PC-9 (cell line): Measurements from ENCODE around the gene PDZD7. TPM values are rescaled to one million over a fixed set of nuclear protein-coding genes. Genes with fewer than 3 reads are reported as not detected.

Experiments used
- BruUV-seq: library from RNA; stranded (reverse); fragments of 400-500 nt; replicated peaks from 2 replicates; lab custom pipeline; 2021; lab: Mats Ljungman, UMichigan
- CTCF ChIA-PET: fragments of 300-600 bp; sonication (Branson Sonifier 250); formaldehyde crosslinking; loops from one replicate; lab custom pipeline; 2022; ENCODE audit warnings: antibody characterized with exemption; lab: Charles Lee
- POLR2A ChIA-PET: fragments of 300-600 bp; sonication (Branson Sonifier 250); formaldehyde crosslinking; loops from one replicate; lab custom pipeline; 2022; ENCODE audit warnings: antibody characterized with exemption; ENCODE audit not compliant: unreplicated experiment; lab: Charles Lee
- DNase-seq, 2 experiments: peaks; one replicate each; pipeline versions ENCODE4 v3.0.0 to v3.0.0-alpha.2; 2015 to 2022; ENCODE audit warnings: mixed read lengths in 1 of 2
- H2AFZ ChIP-seq: fragments of 200-600 bp; sonication (generic); 2 replicates; pipeline ENCODE4 v1.8.1; 2017; ENCODE audit warnings: antibody characterized with exemption
- H3F3A ChIP-seq: fragments of 200-600 bp; sonication (generic); 2 replicates; pipeline ENCODE4 v1.8.1; 2017; ENCODE audit warnings: antibody characterized with exemption, mild to moderate bottlenecking, low read depth; ENCODE audit not compliant: insufficient read depth
- H3K27ac ChIP-seq: fragments of 200-600 bp; sonication (generic); 2 replicates; pipeline ENCODE4 v1.6.1; 2016; ENCODE audit warnings: mixed run types
- H3K27me3 ChIP-seq: fragments of 200-600 bp; sonication (generic); 2 replicates; pipeline ENCODE4 v1.6.1; 2016; ENCODE audit warnings: low read depth, mixed run types; ENCODE audit not compliant: insufficient read depth
- H3K36me3 ChIP-seq: fragments of 200-600 bp; sonication (generic); 2 replicates; pipeline ENCODE4 v1.6.1; 2016; ENCODE audit warnings: low read depth, mixed run types
- H3K4me1 ChIP-seq: fragments of 200-600 bp; sonication (generic); replicated peaks from 2 replicates; pipeline ENCODE4 v1.6.1; 2016; ENCODE audit warnings: mixed run types; ENCODE audit not compliant: insufficient read depth
- H3K4me2 ChIP-seq: fragments of 200-600 bp; sonication (generic); 2 replicates; pipeline ENCODE4 v1.6.1; 2017; ENCODE audit warnings: mixed run types
- H3K4me3 ChIP-seq: fragments of 200-600 bp; sonication (generic); 2 replicates; pipeline ENCODE4 v1.6.1; 2016; ENCODE audit warnings: mixed run types
- H3K79me2 ChIP-seq: fragments of 200-600 bp; sonication (generic); 2 replicates; pipeline ENCODE4 v1.6.1; 2017; ENCODE audit warnings: low read depth, mixed run types
- H3K9me2 ChIP-seq: fragments of 200-600 bp; sonication (generic); 2 replicates; pipeline ENCODE4 v1.8.1; 2017; ENCODE audit warnings: mild to moderate bottlenecking; ENCODE audit not compliant: insufficient read depth
- H3K9me3 ChIP-seq: fragments of 200-600 bp; sonication (generic); 2 replicates; pipeline ENCODE4 v1.8.1; 2016; ENCODE audit warnings: low read depth; ENCODE audit not compliant: insufficient read depth
- H4K20me1 ChIP-seq: fragments of 200-600 bp; sonication (generic); 2 replicates; pipeline ENCODE4 v1.8.1; 2017; ENCODE audit not compliant: insufficient read depth
- CTCF ChIP-seq: fragments of 200-600 bp; sonication (generic); conservative IDR thresholded peaks from 2 replicates; pipeline ENCODE4 v1.6.1; 2017; ENCODE audit warnings: mixed run types, antibody characterized with exemption, mild to moderate bottlenecking, moderate library complexity
- EZH2 ChIP-seq: fragments of 200-600 bp; sonication (generic); IDR thresholded peaks from 2 replicates; pipeline ENCODE4 v1.8.0; 2017; ENCODE audit warnings: antibody characterized with exemption, low read depth
- intact Hi-C: fragments of 100-400 bp; cut with micrococcal nuclease; formaldehyde crosslinking; loops from one replicate; pipeline ENCODE4 v1.10.0; 2022; ENCODE audit not compliant: unreplicated experiment
- total RNA-seq: library from RNA; stranded (reverse); gene quantifications from 2 replicates; pipeline ENCODE4 v1.2.3, GENCODE V29; 2021

The PDZD7 gene
- total RNA-seq, 1 experiment from 2014 or later = 2.8 TPM

GRCh38 chr10:101063548-101064414 lies 32.9 kb upstream of the PDZD7 start:
- intact Hi-C loops = loop anchor here (2.0 kb wide), 1 partner anchor 67 kb away; no protein-coding TSS in a partner anchor
- Histone ChIP-seq H3K9me2 (no peaks in the 10 kb centered on the region), H3K79me2 (peaks cover 30% of the 10 kb centered on the region), H3F3A (peaks cover 25% of the 10 kb centered on the region), H3K27me3 (no peaks in the 10 kb centered on the region), H2AFZ (no peak overlapping the region), H4K20me1 (no peaks in the 10 kb centered on the region), H3K4me1 (peaks cover 22% of the 10 kb centered on the region), H3K4me3 (no peak overlapping the region), H3K27ac (no peak overlapping the region), H3K36me3 (no peaks in the 10 kb centered on the region), H3K4me2 (peak overlapping the region; percentile 79), H3K9me3 (no peaks in the 10 kb centered on the region)
- DNase-seq = no peak
- no TSS peak for BruUV-seq
- TF ChIP-seq EZH2 (no peak), CTCF (no peak)
- ChIA-PET POLR2A (no interaction called here), CTCF (no interaction called here)

- peak overlapping the region; percentile 79 for H3K4me2 ChIP-seq
- peaks cover 35% of the 10 kb centered on the region for H3K79me2 ChIP-seq
- H3K4me1 ChIP-seq = peaks cover 26% of the 10 kb centered on the region
- ChIA-PET CTCF (no interaction called here), POLR2A (no interaction called here)
- H3K27me3 ChIP-seq = no peaks in the 10 kb centered on the region
- intact Hi-C loops = loop anchor here (2.0 kb wide), 1 partner anchor 66 kb away; no protein-coding TSS in a partner anchor
- TF ChIP-seq EZH2 (no peak), CTCF (no peak)
- H3K36me3 ChIP-seq = no peaks in the 10 kb centered on the region
- no TSS peak for BruUV-seq
- no peaks in the 10 kb centered on the region for H3K9me2 ChIP-seq
- peak overlapping the region; percentile 62 for H3K4me3 ChIP-seq
- H4K20me1 ChIP-seq = no peaks in the 10 kb centered on the region
- peaks cover 25% of the 10 kb centered on the region for H3F3A ChIP-seq
- no peaks in the 10 kb centered on the region for H3K9me3 ChIP-seq
- H2AFZ ChIP-seq = peak overlapping the region; percentile 93; the same call in 1 of the 2 replicates
- no peak for DNase-seq
- H3K27ac ChIP-seq = no peak overlapping the region
Observed at GRCh38 chr10:101063050-101063525, 32.2 kb upstream of the PDZD7 start.

GRCh38 chr10:101062232-101063049 lies 31.5 kb upstream of the PDZD7 start:
- no TSS peak for BruUV-seq
- H3K79me2 ChIP-seq = peaks cover 40% of the 10 kb centered on the region
- TF ChIP-seq CTCF (no peak; the same call in 1 of the 2 replicates), EZH2 (no peak)
- intact Hi-C loops = loop anchor here (2.0 kb wide), 1 partner anchor 66 kb away; no protein-coding TSS in a partner anchor
- H3K9me3 ChIP-seq = no peaks in the 10 kb centered on the region
- H2AFZ ChIP-seq = peak overlapping the region; percentile 93
- no peaks in the 10 kb centered on the region for H3K36me3 ChIP-seq
- H3K27me3 ChIP-seq = no peaks in the 10 kb centered on the region
- H3K4me1 ChIP-seq = peaks cover 26% of the 10 kb centered on the region
- peak in 1 of 2 experiments; percentile 62 for DNase-seq
- POLR2A ChIA-PET = no interaction called here
- H3K4me2 ChIP-seq = peak overlapping the region; percentile 79
- peak overlapping the region; percentile 62 for H3K4me3 ChIP-seq
- peak overlapping the region; percentile 86; the same call in 1 of the 2 replicates for H3K27ac ChIP-seq
- H3F3A ChIP-seq = peaks cover 25% of the 10 kb centered on the region
- H3K9me2 ChIP-seq = no peaks in the 10 kb centered on the region
- H4K20me1 ChIP-seq = no peaks in the 10 kb centered on the region
- CTCF ChIA-PET = no interaction called here
